HG02759 (cell line): Measurements from ENCODE around the gene DPP9.
"Not testable (repeated sequence)": the region's sequence is repeated elsewhere in the genome, so short reads cannot be mapped to it uniquely, and the experiment has no call there.

ENCODE experiments used
- ATAC-seq: cut with Tn5 transposase; IDR thresholded peaks from one replicate; pipeline ENCODE4 v1.9.1; 2021; ENCODE audit warnings: mild to moderate bottlenecking, moderate library complexity; ENCODE audit not compliant: unreplicated experiment

DPP9 gene

GRCh38 chr19:4691373-4691772 is 32.3 kb downstream of the DPP9 start:
- no peak for ATAC-seq

- ATAC-seq, result no peak
These were observed 33.3 kb downstream of the DPP9 start for GRCh38 chr19:4690361-4690760.

- no peak for ATAC-seq
These were observed 34.2 kb downstream of the DPP9 start for GRCh38 chr19:4689403-4689802.

GRCh38 chr19:4688587-4688986 is 35.1 kb downstream of the DPP9 start:
- no peak for ATAC-seq

- ATAC-seq, result no peak
These were observed 36.2 kb downstream of the DPP9 start for GRCh38 chr19:4687396-4687795.

GRCh38 chr19:4686700-4687099 is 36.9 kb downstream of the DPP9 start:
- no peak for ATAC-seq

GRCh38 chr19:4684312-4685095 is 39.1 kb downstream of the DPP9 start:
- no peak for ATAC-seq

GRCh38 chr19:4682417-4683200 is 41.0 kb downstream of the DPP9 start:
- ATAC-seq, result no peak

- ATAC-seq, result not testable (repeated sequence)
These were observed 43.6 kb downstream of the DPP9 start for GRCh38 chr19:4680021-4680420.

- ATAC-seq, result no peak
These were observed 44.5 kb downstream of the DPP9 start for GRCh38 chr19:4678881-4679790.

- no peak for ATAC-seq
These were observed 46.5 kb downstream of the DPP9 start for GRCh38 chr19:4676955-4677731.

GRCh38 chr19:4675346-4675745 is 48.3 kb downstream of the DPP9 start:
- no peak for ATAC-seq

GRCh38 chr19:4673726-4674125 is 49.9 kb downstream of the DPP9 start:
- ATAC-seq, result no peak

- ATAC-seq, result no peak
These were observed 50.4 kb downstream of the DPP9 start for GRCh38 chr19:4673216-4673615.

- ATAC-seq, result no peak
These were observed 52.3 kb downstream of the DPP9 start for GRCh38 chr19:4671185-4671851.

- peak; percentile 94 for ATAC-seq
These were observed 53.7 kb downstream of the DPP9 start, which contains the start of gene MYDGF for GRCh38 chr19:4669723-4670480. MYDGF (minus strand) TSS chr19:4670342; CDS start chr19:4670334, 8 bp downstream.

GRCh38 chr19:4664642-4665041 is 59.0 kb downstream of the DPP9 start:
- no peak for ATAC-seq

- no peak for ATAC-seq
These were observed 60.8 kb downstream of the DPP9 start for GRCh38 chr19:4662812-4663211.
